GM23248 (cell line): ENCODE measurements around the gene CABP5. TPM values are rescaled to one million over a fixed set of nuclear protein-coding genes. Genes with fewer than 3 reads are reported as not detected.

Experiments
- DNase-seq: peaks from one replicate; pipeline ENCODE4 v3.0.0-alpha.2; 2015
- H2AFZ ChIP-seq: fragments of 200-600 bp; sonication (generic); 2 replicates; pipeline ENCODE4 v1.6.1; 2016; ENCODE audit warnings: antibody characterized with exemption
- H3F3A ChIP-seq: fragments of 200-600 bp; sonication (generic); 2 replicates; pipeline ENCODE4 v1.6.1; 2016; ENCODE audit warnings: mild to moderate bottlenecking, antibody characterized with exemption, mixed run types; ENCODE audit not compliant: insufficient read depth
- H3K27ac ChIP-seq: fragments of 200-600 bp; sonication (generic); 2 replicates; pipeline ENCODE4 v1.5.1; 2016; ENCODE audit warnings: mild to moderate bottlenecking
- H3K27me3 ChIP-seq: fragments of 200-600 bp; sonication (generic); replicated peaks from 2 replicates; pipeline ENCODE4 v1.6.1; 2016; ENCODE audit warnings: mild to moderate bottlenecking; ENCODE audit not compliant: insufficient read depth
- H3K36me3 ChIP-seq: fragments of 200-600 bp; sonication (generic); 2 replicates; pipeline ENCODE4 v1.6.1; 2016; ENCODE audit warnings: low read depth, mild to moderate bottlenecking
- H3K4me1 ChIP-seq: fragments of 200-600 bp; sonication (generic); 2 replicates; pipeline ENCODE4 v1.6.1; 2016; ENCODE audit warnings: mild to moderate bottlenecking; ENCODE audit not compliant: insufficient read depth
- H3K4me2 ChIP-seq: fragments of 200-600 bp; sonication (generic); one replicate; pipeline ENCODE4 v1.6.1; 2016; ENCODE audit warnings: mild to moderate bottlenecking; ENCODE audit not compliant: unreplicated experiment
- H3K4me3 ChIP-seq: fragments of 200-600 bp; sonication (generic); 2 replicates; pipeline ENCODE4 v1.5.1; 2016; ENCODE audit warnings: mild to moderate bottlenecking
- H3K79me2 ChIP-seq: fragments of 200-600 bp; sonication (generic); 2 replicates; pipeline ENCODE4 v1.6.1; 2016; ENCODE audit warnings: mild to moderate bottlenecking; ENCODE audit not compliant: insufficient read depth
- H3K9ac ChIP-seq: fragments of 200-600 bp; sonication (generic); 2 replicates; pipeline ENCODE4 v1.6.1; 2016; ENCODE audit warnings: mild to moderate bottlenecking
- H3K9me2 ChIP-seq: fragments of 200-600 bp; sonication (generic); 2 replicates; pipeline ENCODE4 v1.6.1; 2016; ENCODE audit warnings: mixed run types, mild to moderate bottlenecking, moderate library complexity; ENCODE audit not compliant: insufficient read depth
- H3K9me3 ChIP-seq: fragments of 200-600 bp; sonication (generic); one replicate; pipeline ENCODE4 v1.6.1; 2017; ENCODE audit warnings: low read depth
- H4K20me1 ChIP-seq: fragments of 200-600 bp; sonication (generic); 2 replicates; pipeline ENCODE4 v1.6.0; 2016; ENCODE audit not compliant: insufficient read depth
- EZH2 ChIP-seq: fragments of 200-600 bp; sonication (generic); IDR thresholded peaks from 2 replicates; pipeline ENCODE4 v1.6.1; 2018; ENCODE audit warnings: antibody characterized with exemption, mild to moderate bottlenecking; ENCODE audit not compliant: insufficient read depth, poor library complexity, severe bottlenecking
- EZH2phosphoT487 ChIP-seq: fragments of 200-600 bp; sonication (generic); IDR thresholded peaks from 2 replicates; pipeline ENCODE4 v1.6.1; 2018; ENCODE audit warnings: antibody characterized with exemption, moderate library complexity, mild to moderate bottlenecking, low read depth; ENCODE audit not compliant: insufficient read depth
- WGBS, 2 experiments: methylation state at CpG; one replicate each; pipeline ENCODE4 v1.1.6; 2015 to 2017; ENCODE audit warnings: low lambda C conversion rate in 2 of 2, low coverage in 1 of 2; ENCODE audit errors: missing lambda C conversion rate in 2 of 2; 5-methylcytosine and 5-hydroxymethylcytosine counted together
- in situ Hi-C: fragments of 300-500 bp; cut with MboI; formaldehyde crosslinking; loops from 2 replicates; pipeline ENCODE4 v1.15.0; 2020
- polyA plus RNA-seq: library from polyadenylated mRNA; unstranded; fragments of >200 nt; fragmentation: Nextera tagmentation; extraction: Ambion mirVana; gene quantifications from 2 replicates; pipeline ENCODE4 v1.2.1, GENCODE V29; 2016
- total RNA-seq: library from RNA; depleted of rRNA; stranded (reverse); fragments of >200 nt; shearing (Covaris generic); gene quantifications from 2 replicates; pipeline ENCODE4 v1.2.3, GENCODE V29; 2014

The CABP5 gene
- total and polyA plus RNA-seq, 2 experiments from 2014 or later: not detected

GRCh38 chr19:48059331-48059730 lies 15.5 kb upstream of the CABP5 start:
- no peaks in the 10 kb centered on the region for H3K27me3 ChIP-seq
- no peak overlapping the region for H3K4me2 ChIP-seq
- H3K9ac ChIP-seq: no peak overlapping the region
- no peaks in the 10 kb centered on the region for H3K4me1 ChIP-seq
- 76 to 77% methylated on average over 6 of the region's 6 CpGs for whole genome bisulfite sequencing, 2 experiments
- no peak overlapping the region for H3K4me3 ChIP-seq
- no peak for DNase-seq
- H2AFZ ChIP-seq: no peak overlapping the region
- no peaks in the 10 kb centered on the region for H4K20me1 ChIP-seq
- no peaks in the 10 kb centered on the region for H3K9me2 ChIP-seq
- no peak overlapping the region for H3K27ac ChIP-seq
- H3K36me3 ChIP-seq: no peaks in the 10 kb centered on the region
- H3F3A ChIP-seq: no peaks in the 10 kb centered on the region
- H3K9me3 ChIP-seq: no peaks in the 10 kb centered on the region
- H3K79me2 ChIP-seq: no peaks in the 10 kb centered on the region
- in situ Hi-C loops: no loop called here
- TF ChIP-seq EZH2phosphoT487 (no peak), EZH2 (no peak)

DNA sequence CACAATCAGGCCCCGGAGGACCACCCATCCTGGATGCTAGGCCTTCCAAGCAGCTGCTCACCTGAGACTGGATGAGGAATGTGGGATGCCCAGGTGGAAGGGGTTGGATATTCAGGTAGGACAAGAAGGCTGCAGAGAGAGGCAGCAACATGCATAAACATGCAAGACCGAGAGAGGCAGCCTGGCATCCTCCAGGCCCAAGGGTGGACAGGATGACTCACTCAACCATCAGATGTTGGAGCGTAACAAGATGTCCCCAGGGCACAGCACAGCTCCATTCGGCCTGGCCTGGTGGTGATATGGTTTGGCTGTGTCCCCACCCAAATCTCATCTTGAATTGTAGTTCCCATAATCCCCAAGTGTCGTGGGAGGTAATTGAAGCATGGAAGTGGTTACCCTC lies 10.0 kb upstream of the CABP5 start:
- Histone ChIP-seq H3K4me3 (no peak overlapping the region), H3K4me1 (no peaks in the 10 kb centered on the region), H3K27ac (no peak overlapping the region), H3F3A (no peaks in the 10 kb centered on the region), H3K9ac (no peak overlapping the region), H3K9me3 (no peaks in the 10 kb centered on the region), H3K36me3 (no peaks in the 10 kb centered on the region), H4K20me1 (no peaks in the 10 kb centered on the region), H3K4me2 (no peak overlapping the region), H3K79me2 (no peaks in the 10 kb centered on the region), H2AFZ (no peak overlapping the region), H3K9me2 (no peaks in the 10 kb centered on the region), H3K27me3 (no peaks in the 10 kb centered on the region; the same call in 1 of the 2 replicates)
- TF ChIP-seq EZH2: no peak
- TF ChIP-seq EZH2phosphoT487: no peak
- 58 to 60% methylated on average over 5 of the region's 5 CpGs for WGBS, 2 experiments
- in situ Hi-C loops: no loop called here
- peak; percentile 3 for DNase-seq

DNA sequence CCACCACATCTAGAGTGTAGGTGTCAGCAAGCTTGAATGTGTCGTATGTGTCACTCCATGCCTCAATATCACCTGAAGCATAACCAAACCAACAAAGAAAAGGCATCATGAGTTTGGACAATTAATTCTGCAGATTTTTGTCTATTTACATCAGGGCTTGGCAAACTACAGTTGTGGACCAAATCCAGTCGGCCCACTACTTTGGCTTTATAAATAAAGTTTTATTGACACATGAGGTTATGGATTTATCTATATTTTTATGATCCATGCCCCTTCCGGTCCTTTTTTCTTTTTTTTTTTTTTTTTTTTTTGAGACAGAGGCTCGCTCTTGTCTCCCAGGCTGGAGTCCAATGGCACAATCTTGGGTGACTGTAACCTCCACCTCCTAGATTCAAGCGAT lies 9.2 kb upstream of the CABP5 start:
- no peaks in the 10 kb centered on the region for H3F3A ChIP-seq
- H3K9me2 ChIP-seq: no peaks in the 10 kb centered on the region
- in situ Hi-C loops: no loop called here
- H3K27ac ChIP-seq: no peak overlapping the region
- no peak overlapping the region for H3K9ac ChIP-seq
- H4K20me1 ChIP-seq: no peaks in the 10 kb centered on the region
- no peaks in the 10 kb centered on the region for H3K79me2 ChIP-seq
- H2AFZ ChIP-seq: no peak overlapping the region
- H3K4me3 ChIP-seq: no peak overlapping the region
- no peaks in the 10 kb centered on the region for H3K9me3 ChIP-seq
- no peak overlapping the region for H3K4me2 ChIP-seq
- H3K4me1 ChIP-seq: no peaks in the 10 kb centered on the region
- no peak for DNase-seq
- WGBS, 2 experiments: 46 to 63% methylated on average over 4 to 5 of the region's 5 CpGs
- H3K27me3 ChIP-seq: no peaks in the 10 kb centered on the region; the same call in none of the 2 replicates
- H3K36me3 ChIP-seq: no peaks in the 10 kb centered on the region
- no peak for TF ChIP-seq EZH2
- no peak for TF ChIP-seq EZH2phosphoT487

- no peaks in the 10 kb centered on the region for H3K4me1 ChIP-seq
- H3K4me3 ChIP-seq: no peak overlapping the region
- 58 to 65% methylated on average over 9 to 10 of the region's 10 CpGs for WGBS, 2 experiments
- no peaks in the 10 kb centered on the region for H3K36me3 ChIP-seq
- H3K27ac ChIP-seq: no peak overlapping the region
- H3K9ac ChIP-seq: no peak overlapping the region
- in situ Hi-C loops: no loop called here
- no peaks in the 10 kb centered on the region for H3K79me2 ChIP-seq
- H3K9me2 ChIP-seq: no peaks in the 10 kb centered on the region
- no peak for DNase-seq
- TF ChIP-seq EZH2: no peak
- TF ChIP-seq EZH2phosphoT487: no peak
- no peaks in the 10 kb centered on the region for H3F3A ChIP-seq
- no peak overlapping the region for H3K4me2 ChIP-seq
- no peak overlapping the region for H2AFZ ChIP-seq
- no peaks in the 10 kb centered on the region for H3K9me3 ChIP-seq
- no peaks in the 10 kb centered on the region; the same call in none of the 2 replicates for H3K27me3 ChIP-seq
- H4K20me1 ChIP-seq: no peaks in the 10 kb centered on the region
These were observed 7.6 kb upstream of the CABP5 start for GRCh38 chr19:48051335-48052033.

DNA sequence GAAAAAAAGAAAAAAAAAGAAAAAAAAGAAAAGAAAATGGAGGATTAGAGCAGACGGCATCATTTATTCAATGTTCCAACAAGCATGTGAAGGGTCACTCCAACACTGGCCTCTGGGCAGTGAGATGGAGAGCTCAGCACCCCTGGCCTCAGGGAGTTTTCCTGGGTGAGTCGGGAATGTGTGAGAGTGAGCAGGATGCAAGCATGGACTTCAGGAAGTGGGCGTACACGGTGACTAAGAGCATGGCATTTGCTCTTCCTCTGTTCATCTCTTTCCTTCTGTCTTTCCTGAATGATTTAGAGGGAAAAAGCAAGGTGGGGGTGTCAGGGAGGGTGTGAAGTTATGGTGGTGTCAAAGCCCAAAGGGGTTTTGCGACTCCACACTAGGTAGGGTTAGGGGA lies 682 bp upstream of the CABP5 start:
- Histone ChIP-seq H3K79me2 (no peaks in the 10 kb centered on the region), H3K4me3 (no peak overlapping the region), H3K9me3 (no peaks in the 10 kb centered on the region), H3K9me2 (no peaks in the 10 kb centered on the region), H3K27me3 (peaks cover 12% of the 10 kb centered on the region), H4K20me1 (no peaks in the 10 kb centered on the region), H3F3A (no peaks in the 10 kb centered on the region), H2AFZ (no peak overlapping the region), H3K9ac (no peak overlapping the region), H3K36me3 (no peaks in the 10 kb centered on the region), H3K27ac (no peak overlapping the region), H3K4me1 (no peaks in the 10 kb centered on the region), H3K4me2 (no peak overlapping the region)
- TF ChIP-seq EZH2phosphoT487: no peak
- no peak for TF ChIP-seq EZH2
- no peak for DNase-seq
- in situ Hi-C loops: no loop called here
- 74 to 82% methylated on average over 5 of the region's 5 CpGs for WGBS, 2 experiments
